ENCODE data around the gene ANKRD62.
"Not testable (repeated sequence)": the region's sequence is repeated elsewhere in the genome, so short reads cannot be mapped to it uniquely, and the experiment has no call there.

Gene ANKRD62

GRCh38 chr18:12099160-12099559 is 5.5 kb downstream of the ANKRD62 start:
- no peak for DNase-seq (ENCODE audit: low spot score)

- no peak for DNase-seq (ENCODE audit: low spot score)
Observed at GRCh38 chr18:12101266-12101665, 7.6 kb downstream of the ANKRD62 start.

GRCh38 chr18:12102136-12102842 is 8.6 kb downstream of the ANKRD62 start:
- DNase-seq (ENCODE audit: low spot score), result no peak

- DNase-seq (ENCODE audit: low spot score), result no peak
Observed at GRCh38 chr18:12106471-12106870, 12.8 kb downstream of the ANKRD62 start.

GRCh38 chr18:12109836-12110235 is 16.2 kb downstream of the ANKRD62 start:
- DNase-seq (ENCODE audit: low spot score), result no peak

- DNase-seq (ENCODE audit: low spot score), result no peak
Observed at GRCh38 chr18:12113999-12114646, 20.5 kb downstream of the ANKRD62 start.

- no peak for DNase-seq (ENCODE audit: low spot score)
Observed at GRCh38 chr18:12119358-12119757, 25.7 kb downstream of the ANKRD62 start.

- DNase-seq (ENCODE audit: low spot score), result peak; percentile 8
Observed at GRCh38 chr18:12121175-12122042, 27.8 kb downstream of the ANKRD62 start.

GRCh38 chr18:12122043-12122389 is 28.4 kb downstream of the ANKRD62 start:
- not testable (repeated sequence) for DNase-seq (ENCODE audit: low spot score)

- not testable (repeated sequence) for DNase-seq (ENCODE audit: low spot score)
Observed at GRCh38 chr18:12127647-12128046, 34.0 kb downstream of the ANKRD62 start.

- not testable (repeated sequence) for DNase-seq (ENCODE audit: low spot score)
Observed at GRCh38 chr18:12138831-12139230, 45.2 kb downstream of the ANKRD62 start.

- DNase-seq (ENCODE audit: low spot score), result not testable (repeated sequence)
Observed at GRCh38 chr18:12140866-12141265, 47.2 kb downstream of the ANKRD62 start.

GRCh38 chr18:12141778-12142177 is 48.1 kb downstream of the ANKRD62 start:
- DNase-seq (ENCODE audit: low spot score), result not testable (repeated sequence)

- not testable (repeated sequence) for DNase-seq (ENCODE audit: low spot score)
Observed at GRCh38 chr18:12149431-12149830, 55.8 kb downstream of the ANKRD62 start.

- no peak for DNase-seq (ENCODE audit: low spot score)
Observed at GRCh38 chr18:12154361-12154760, 60.7 kb downstream of the ANKRD62 start.

GRCh38 chr18:12155996-12156395 is 62.4 kb downstream of the ANKRD62 start:
- DNase-seq (ENCODE audit: low spot score), result no peak

GRCh38 chr18:12159446-12159845 is 65.8 kb downstream of the ANKRD62 start:
- no peak for DNase-seq (ENCODE audit: low spot score)

- no peak for DNase-seq (ENCODE audit: low spot score)
Observed at GRCh38 chr18:12162786-12163185, 69.1 kb downstream of the ANKRD62 start.

- no peak for DNase-seq (ENCODE audit: low spot score)
Observed at GRCh38 chr18:12165038-12165768, 71.6 kb downstream of the ANKRD62 start.
